GM12891 (cell line): ENCODE measurements around the gene STAB2.

ENCODE experiments used
- DNase-seq: peaks from one replicate; pipeline ENCODE4 v3.0.0; 2011; ENCODE audit warnings: low spot score; ENCODE audit not compliant: insufficient read length
- FAIRE-seq: peaks from 2 replicates; lab custom pipeline; 2011; peaks lifted over from hg19 to GRCh38; lab: Jason Lieb, UNC
- PAX5 ChIP-seq: IDR thresholded peaks from 2 replicates; pipeline ENCODE4 v1.6.1; 2011; ENCODE audit warnings: low read length, moderate library complexity, mild to moderate bottlenecking; ENCODE audit not compliant: insufficient read depth, severe bottlenecking
- POLR2A ChIP-seq: IDR thresholded peaks from 2 replicates; pipeline ENCODE4 v1.6.1; 2011; ENCODE audit warnings: low read depth, low read length, control low read depth
- POLR2AphosphoS5 ChIP-seq: IDR thresholded peaks from 2 replicates; pipeline ENCODE4 v1.6.1; 2011; ENCODE audit warnings: low read depth, low read length, control low read depth
- POU2F2 ChIP-seq: IDR thresholded peaks from 2 replicates; pipeline ENCODE4 v1.6.1; 2011; ENCODE audit warnings: low read depth, mild to moderate bottlenecking, control low read depth, low read length, moderate library complexity
- SPI1 ChIP-seq: IDR thresholded peaks from 2 replicates; pipeline ENCODE4 v1.6.1; 2011; ENCODE audit warnings: low read depth, low read length, control low read depth
- TAF1 ChIP-seq: IDR thresholded peaks from 2 replicates; pipeline ENCODE4 v1.6.1; 2011; ENCODE audit warnings: low read depth, low read length, control low read depth

The STAB2 gene

DNA sequence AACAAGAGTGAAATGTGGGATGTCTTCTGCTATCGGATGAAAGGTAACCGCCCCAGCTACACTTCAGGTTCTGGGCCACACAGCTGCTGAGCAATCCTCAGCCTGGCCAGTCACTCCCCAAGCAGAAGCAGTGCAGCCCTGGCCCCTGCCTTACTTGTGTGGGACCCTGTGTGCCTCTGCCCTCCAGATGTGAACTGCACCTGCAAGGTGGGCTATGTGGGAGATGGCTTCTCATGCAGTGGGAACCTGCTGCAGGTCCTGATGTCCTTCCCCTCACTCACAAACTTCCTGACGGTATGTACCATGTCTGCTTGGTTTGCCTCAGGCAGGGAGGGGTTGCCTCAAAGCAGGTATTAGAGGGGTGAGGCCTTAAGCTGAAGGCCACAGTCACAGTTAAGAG, 168.4 kb downstream of the STAB2 start:
- FAIRE-seq = no peak
- no peak for DNase-seq
- no peak for TF ChIP-seq POLR2A
- no peak for TF ChIP-seq POLR2AphosphoS5

DNA sequence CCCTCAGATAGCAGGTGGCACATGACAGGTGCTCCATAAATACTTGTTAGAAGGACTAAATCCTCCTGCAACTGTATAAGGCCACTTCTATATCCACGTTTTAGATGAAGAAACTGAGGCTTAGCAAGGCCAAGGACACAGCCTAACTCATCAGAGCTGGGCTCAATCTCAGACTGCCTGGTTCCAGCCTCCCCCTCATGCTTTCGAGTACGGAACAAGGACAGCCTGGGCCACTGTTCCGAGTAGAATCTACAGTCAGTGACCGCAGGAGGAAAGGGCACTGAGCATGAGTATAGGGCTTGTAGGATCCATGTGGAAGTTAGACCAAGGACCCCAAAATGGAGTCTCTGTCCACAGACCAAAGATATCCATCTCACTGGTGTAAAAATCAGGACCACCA, 169.4 kb downstream of the STAB2 start:
- FAIRE-seq (no peak), DNase-seq (no peak)
- no peak for TF ChIP-seq TAF1
- no peak for TF ChIP-seq PAX5
- TF ChIP-seq POLR2A = no peak
- TF ChIP-seq POLR2AphosphoS5 = no peak
- TF ChIP-seq SPI1 = no peak
- TF ChIP-seq POU2F2 = no peak

DNA sequence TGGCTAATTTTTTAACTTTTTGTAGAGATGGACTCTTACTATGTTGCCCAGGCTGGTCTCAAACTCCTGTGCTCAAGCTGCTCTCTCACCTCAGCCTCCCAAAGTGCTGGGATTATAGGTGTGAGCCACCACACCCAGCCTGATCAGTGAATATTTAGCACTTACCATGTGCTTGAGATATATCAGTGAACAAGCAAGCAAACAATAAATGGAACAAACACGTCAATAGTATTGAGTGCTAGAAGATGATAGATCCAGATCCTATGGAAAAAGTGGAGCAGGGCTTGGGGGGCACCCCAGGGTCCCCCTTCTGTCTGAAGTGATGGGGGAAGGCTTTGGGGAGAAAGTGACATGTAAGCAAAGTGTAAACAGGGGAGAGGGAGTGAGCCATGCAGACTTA, 170.2 kb downstream of the STAB2 start:
- DNase-seq (no peak), FAIRE-seq (no peak)
- TF ChIP-seq PAX5 (no peak), POLR2A (no peak), POLR2AphosphoS5 (no peak), POU2F2 (no peak), SPI1 (no peak)

DNA sequence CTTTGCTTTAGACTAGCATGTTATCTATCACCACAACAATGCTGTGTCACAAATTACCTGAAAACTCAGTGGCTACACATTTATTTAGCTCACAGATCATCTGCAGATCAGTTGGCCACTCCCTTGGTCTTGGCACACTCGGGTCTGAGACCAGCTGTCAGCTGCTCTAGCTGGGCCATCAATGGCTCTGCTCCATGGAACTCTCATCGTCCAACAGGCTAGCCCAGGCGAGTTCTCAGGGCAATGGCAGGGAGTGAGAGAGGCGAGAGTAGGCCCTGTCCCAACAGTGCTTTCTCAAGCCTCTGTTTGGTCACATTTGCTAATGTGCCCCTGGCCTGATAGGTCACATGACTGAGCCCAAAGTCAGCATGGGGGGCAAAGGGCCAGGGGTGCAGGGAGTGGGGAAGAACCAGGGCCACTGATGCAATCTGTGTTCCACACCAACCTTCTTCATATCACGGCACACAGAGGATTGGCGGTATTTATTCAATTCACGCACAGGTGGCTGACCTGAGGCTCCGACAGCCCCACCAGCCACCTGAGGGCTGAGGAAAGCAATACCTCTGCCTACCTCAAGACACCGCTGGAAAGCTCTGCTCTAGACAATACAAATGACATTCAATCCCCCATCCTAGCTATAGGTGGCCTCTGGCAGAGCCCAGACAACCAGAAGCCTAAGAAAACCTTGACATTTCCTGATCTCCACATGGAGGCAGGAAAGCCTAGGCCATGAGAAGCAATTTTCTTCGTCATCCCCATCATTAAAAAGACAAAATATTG, 171.4 kb downstream of the STAB2 start:
- no peak for TF ChIP-seq TAF1
- TF ChIP-seq POU2F2 = no peak
- TF ChIP-seq SPI1 = no peak
- TF ChIP-seq POLR2AphosphoS5 = no peak
- no peak for TF ChIP-seq PAX5
- TF ChIP-seq POLR2A = no peak
- no peak for FAIRE-seq
- DNase-seq = no peak

DNA sequence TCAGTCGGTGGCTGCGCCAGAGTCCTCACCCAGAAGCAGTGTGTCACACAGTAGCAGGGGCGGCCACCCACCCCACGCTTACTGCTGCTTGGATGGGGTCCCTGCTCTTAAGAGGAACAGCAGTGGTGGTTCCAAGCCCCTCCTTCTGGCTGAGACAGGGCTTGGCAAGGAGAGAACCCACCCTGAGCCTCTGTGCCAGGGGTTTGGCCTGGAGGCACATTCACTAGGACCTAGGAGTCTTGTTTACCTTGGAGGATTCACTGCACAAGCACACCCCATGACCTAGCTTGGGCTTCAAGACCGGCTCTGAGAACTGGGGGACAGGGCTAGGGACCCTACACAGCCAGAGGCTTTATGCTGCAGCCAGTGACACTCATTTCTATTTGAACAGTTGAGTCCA, 175.4 kb downstream of the STAB2 start:
- no peak for DNase-seq
- no peak for TF ChIP-seq POLR2A
- FAIRE-seq = no peak

DNA sequence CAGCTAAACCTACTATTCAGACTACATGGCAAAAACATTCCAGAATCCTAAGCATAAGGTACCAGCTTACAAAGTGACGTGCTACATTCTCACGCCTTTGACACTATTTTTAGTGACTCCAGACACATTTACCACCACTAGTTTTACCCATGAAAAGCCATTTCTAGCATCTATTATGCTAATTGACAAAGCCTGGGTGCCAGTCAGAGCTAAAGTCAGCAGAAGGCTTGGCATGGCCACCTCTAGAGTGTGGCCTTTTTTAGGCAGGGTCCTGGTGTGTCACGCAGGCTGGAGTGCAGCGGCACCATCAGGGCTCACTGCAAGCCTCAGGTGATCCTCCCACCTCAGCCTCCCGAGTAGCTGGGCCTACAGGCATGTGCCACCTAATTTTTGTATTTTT, 178.2 kb downstream of the STAB2 start:
- no peak for DNase-seq
- no peak for FAIRE-seq
- TF ChIP-seq TAF1 (no peak), POU2F2 (no peak), POLR2AphosphoS5 (no peak), PAX5 (no peak), POLR2A (no peak), SPI1 (no peak)

DNA sequence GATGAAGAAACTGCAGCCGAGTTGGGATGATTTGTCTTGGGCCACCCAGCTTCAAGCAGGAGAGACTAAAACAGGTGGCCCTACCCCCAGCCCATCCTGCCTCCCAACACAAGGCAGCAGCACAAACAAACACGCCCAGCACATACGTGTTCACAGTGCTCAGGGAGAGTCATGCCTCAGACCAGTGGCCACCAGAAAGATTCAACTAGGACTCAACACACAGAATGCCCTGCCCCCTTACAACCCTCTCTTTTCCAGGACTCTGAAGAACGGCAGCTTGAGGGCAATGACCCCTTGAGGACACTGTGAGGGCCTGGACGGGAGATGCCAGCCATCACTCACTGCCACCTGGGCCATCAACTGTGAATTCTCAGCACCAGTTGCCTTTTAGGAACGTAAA, 179.0 kb downstream of the STAB2 start:
- DNase-seq (no peak), FAIRE-seq (no peak)
- no peak for TF ChIP-seq TAF1
- no peak for TF ChIP-seq POLR2A
- no peak for TF ChIP-seq PAX5
- TF ChIP-seq POU2F2 = no peak
- TF ChIP-seq POLR2AphosphoS5 = no peak
- TF ChIP-seq SPI1 = no peak

DNA sequence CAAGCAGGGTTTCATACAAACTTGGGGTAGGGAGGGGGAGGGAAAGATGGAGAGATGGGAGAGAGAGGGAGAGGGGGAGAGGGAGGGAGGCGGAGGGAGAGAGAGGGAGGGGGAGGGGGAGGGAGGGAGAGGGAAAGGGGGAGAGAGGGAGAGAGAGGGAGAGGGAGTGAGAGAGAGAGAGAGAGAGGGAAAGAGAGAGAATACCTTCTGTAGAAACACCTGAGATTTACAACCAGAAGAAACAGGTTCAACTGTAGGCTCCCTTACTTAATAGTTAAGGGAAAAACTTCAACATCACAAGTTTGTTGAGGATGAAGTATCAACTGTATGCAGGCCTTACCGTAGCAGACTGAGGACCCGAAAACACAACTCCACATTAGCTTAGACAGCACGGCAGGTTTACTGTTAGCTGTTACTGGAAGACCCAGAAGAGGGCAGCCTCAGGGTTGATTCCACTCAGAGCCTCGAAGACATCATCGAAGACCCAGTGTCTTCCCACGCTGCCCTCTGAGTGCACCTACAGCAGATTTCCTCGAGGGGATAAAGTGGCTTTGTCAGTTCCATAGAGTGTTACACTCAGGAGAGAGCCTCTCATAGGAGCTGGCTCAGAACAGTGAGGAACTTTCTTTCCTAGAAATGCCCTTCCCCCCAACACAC, 181.5 kb downstream of the STAB2 start:
- FAIRE-seq (no peak), DNase-seq (no peak)
- TF ChIP-seq PAX5 (no peak), POLR2A (no peak), SPI1 (no peak)

DNA sequence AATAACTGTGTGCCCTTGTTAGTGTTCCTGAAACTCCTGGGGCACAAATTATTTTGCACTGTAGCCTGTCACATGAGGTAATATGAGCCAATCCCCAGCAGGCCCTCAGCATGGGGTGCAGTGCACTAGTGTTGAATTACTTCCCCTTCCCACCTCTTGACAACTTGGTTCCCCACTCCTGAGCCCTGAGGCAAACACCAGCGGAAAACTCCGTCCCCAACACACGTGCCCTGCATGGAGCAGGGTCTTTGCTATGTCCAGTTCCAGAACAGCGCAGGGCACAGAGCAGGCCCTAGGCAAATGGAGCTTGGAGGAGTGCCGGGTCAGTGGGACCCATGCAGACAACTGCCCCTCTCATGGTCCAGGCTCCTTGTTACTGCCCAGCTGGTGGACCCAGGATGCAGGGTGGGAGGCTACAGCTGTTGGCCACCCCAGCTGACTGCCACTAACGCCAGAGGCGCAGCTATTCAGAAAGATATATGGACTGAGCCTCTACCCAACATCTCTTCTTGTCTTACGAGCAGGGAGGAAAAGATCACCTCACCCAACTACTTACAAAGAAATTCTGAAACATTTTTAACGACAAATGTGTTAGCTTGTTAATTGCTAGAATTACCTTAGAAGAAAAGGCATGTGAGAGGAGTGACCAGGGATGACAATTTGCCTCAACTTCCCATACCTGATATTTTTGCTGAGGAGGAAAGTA, 182.3 kb downstream of the STAB2 start:
- TF ChIP-seq POLR2AphosphoS5 (no peak), SPI1 (no peak), POU2F2 (no peak), TAF1 (no peak), POLR2A (no peak), PAX5 (no peak)
- no peak for FAIRE-seq
- no peak for DNase-seq

DNA sequence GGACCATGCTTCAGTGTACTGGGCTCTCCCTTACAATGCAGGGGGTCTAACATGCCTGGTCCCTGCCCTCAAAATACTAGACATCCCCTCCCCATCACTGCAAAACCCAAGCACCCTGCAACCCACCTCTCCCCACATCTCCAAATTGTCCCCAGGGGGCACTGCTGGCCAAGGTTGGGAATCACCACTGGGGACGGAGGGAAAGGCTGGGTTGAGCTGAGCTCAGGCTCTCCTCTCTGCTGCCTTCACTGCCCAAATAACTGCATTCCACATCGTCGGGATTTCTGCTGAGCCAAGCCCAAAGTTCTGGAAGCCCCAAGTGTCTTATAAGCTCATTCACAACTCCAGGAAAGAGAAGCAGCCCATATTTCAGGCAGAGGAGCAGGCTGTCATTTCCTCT, 184.4 kb downstream of the STAB2 start:
- DNase-seq (no peak), FAIRE-seq (no peak)
- TF ChIP-seq PAX5 (no peak), POLR2AphosphoS5 (no peak), POLR2A (no peak), POU2F2 (no peak), SPI1 (no peak), TAF1 (no peak)

DNA sequence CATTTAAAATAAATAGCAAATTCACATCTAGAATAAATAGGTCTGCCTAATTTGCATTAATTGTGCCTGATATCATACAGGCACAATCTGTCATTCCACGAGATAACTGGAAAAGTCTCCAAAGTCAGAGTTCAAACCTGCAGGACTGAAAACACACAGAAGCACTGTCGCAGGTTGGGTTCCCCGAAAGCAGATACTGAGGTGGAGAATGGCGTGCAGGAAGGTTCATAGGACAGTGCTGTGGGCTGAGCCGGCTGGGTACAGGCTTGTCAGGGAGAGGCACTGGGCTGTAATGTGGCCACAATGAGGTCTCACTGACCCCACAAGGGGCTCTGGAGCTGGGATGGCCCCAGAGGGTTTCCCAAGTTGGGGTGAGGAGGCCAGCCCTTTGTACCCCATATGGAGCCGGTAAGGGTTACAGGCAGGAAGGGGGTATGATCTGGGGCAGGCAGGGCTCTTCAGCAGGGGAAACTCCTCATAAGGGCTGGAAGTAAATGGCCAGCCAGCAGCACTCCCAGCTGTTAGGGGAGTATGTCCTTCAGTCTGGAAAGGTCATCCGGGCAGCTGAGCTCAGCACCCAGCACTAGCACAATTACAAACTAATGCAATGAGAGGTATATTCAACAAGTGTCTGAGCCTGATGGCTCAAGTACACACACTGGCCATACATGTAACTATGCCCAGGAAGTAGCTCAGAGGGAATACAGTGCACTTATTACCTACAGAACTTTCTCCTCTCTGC, 185.5 kb downstream of the STAB2 start:
- no peak for DNase-seq
- no peak for TF ChIP-seq TAF1
- TF ChIP-seq POU2F2 = no peak
- TF ChIP-seq POLR2AphosphoS5 = no peak
- no peak for TF ChIP-seq POLR2A
- TF ChIP-seq PAX5 = no peak
- TF ChIP-seq SPI1 = no peak
- no peak for FAIRE-seq
